HG03521 (cell line): ENCODE measurements around the gene AUTS2.

Experiments used
- ATAC-seq: cut with Tn5 transposase; IDR thresholded peaks from one replicate; pipeline ENCODE4 v1.9.1; 2021; ENCODE audit warnings: mild to moderate bottlenecking, moderate library complexity; ENCODE audit not compliant: unreplicated experiment

The AUTS2 gene

DNA sequence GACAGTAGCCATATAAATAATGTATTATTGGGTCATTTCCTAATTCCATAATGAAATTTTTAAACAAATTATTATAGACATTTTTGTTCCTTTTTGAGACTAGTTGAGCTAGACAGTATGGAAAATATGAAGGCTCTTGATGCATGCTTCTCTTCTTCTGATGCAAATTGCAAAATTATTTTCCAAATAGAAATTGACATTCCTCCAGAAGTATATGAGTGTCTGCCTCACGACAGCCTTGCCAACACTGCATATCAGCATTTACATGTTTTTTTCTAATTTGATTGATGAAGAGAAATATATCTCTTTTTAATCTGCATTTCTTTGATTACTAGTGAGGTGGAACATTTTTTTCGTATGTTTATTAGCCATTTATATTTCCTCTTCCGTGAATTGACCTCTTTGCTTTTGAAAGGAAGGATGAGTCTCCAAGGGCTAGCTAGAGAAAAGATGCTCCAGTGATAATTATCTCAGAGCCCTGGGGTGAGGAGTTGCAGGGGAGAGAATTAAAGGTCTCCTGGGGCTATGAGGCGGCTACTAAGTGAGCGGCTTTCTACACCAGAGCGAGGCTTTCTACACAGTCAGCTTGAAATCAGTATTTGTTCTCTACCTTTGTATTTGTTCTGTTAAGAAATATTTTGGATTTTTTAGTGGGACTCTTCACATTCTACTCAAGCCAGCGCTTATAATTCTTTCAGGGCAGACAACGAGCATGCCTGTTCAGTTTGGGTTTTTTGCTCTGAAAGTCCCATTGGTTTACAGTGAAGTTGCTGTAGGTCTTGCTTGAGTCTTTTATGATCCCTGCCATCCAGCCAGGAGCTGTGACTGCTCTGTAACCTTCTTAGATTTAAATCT is 821.5 kb downstream of the AUTS2 start:
- no peak for ATAC-seq

DNA sequence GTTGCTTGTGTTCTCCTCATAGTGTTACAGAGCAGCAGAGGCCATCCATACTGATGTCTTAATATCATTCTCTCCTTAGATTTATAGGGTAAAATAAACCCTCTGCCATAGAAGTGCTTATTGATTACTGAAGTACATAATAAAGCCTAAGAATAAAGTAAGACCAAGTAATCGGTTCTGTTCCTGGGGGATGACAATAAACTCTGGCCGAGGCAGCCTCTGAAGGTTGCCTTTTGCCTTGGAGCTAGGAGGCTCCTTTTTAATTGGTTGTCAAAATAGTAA is 822.0 kb downstream of the AUTS2 start:
- ATAC-seq = no peak

DNA sequence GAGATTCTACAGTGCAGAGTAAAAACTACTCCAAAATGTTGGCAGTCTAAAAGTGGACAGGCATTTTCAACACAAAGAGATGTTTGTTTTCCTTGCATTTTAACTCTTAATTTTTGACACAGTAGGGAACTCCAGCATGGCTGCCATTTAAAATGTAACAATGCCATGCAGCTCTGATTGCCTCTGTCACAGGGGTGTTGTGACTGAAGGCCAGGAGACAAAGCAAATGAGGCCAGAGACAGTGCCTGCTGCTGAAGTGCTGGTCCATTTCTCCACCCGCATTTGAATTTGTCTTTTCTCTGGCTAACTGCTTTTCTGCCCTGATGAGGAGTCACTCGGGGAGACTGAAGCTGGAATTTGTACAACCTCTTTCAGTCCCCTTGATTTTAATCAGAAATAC is 823.0 kb downstream of the AUTS2 start:
- no peak for ATAC-seq

DNA sequence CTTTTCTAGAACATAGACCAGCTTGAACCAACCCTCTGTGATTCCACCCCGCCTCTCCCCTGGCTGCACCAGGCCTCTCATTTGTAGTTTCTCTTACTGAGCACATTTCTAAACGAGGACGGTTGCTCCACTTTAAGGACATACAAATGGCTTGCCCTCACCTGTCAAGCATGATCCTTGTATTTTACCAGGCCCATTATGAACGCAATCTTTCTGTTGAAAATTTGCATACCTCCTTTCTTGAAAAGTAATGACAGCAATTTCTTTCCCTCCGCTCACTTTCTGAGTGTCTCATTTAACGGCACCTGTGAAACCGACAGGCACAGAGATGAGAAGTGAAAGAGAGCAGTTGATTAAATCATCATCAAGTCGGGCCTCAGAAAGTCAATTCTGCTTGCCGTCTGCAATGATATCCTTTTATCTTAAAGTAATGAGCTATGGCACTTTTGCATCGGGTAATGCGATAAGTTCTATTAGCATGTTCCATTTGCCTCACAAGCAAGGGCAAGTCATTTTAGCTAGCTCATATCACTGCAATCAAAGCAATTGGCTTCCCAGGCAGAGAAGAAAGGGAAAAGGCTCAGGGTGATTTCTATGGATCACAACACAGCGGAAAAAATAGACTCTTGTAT is 828.1 kb downstream of the AUTS2 start:
- no peak for ATAC-seq

DNA sequence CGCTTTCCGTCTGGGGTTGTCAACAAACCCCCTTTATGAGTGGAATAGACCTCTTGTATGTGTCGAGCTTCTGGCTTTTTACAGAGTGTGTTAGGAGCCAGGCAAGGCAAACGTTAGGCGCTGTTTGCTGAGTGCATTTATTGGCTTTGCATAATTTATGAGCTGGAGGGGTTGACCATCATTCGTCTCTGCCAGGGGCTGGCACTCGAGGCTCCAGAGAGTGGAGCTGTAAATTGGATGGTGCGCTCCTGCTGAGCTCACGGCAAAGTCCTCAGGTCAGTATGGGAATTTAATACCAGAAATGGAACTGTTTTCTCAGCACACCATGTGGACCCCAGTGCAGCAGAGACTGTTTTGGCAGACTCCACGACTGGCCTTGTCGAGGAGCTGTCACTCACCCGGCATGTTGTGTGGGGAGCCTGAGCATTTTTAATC is 834.3 kb downstream of the AUTS2 start:
- no peak for ATAC-seq

DNA sequence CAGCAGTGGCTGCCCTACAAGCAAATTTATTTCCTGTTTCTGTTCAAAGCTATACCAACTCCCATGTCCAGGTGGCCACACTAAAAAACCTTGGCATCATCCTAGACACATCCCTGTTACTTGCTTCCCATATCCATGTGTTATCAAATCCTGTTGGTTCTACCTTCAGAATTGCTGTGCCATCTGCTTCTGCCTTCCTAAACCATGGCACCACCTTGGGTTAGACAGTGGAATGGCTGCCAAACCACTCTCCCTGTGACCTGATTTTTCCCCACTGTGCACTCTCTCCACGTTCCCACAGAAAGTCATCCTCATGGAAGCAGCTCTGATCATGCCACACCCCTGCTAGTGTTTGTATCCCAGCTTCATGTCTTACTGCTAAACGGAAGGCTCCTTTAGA is 836.1 kb downstream of the AUTS2 start:
- ATAC-seq = no peak

DNA sequence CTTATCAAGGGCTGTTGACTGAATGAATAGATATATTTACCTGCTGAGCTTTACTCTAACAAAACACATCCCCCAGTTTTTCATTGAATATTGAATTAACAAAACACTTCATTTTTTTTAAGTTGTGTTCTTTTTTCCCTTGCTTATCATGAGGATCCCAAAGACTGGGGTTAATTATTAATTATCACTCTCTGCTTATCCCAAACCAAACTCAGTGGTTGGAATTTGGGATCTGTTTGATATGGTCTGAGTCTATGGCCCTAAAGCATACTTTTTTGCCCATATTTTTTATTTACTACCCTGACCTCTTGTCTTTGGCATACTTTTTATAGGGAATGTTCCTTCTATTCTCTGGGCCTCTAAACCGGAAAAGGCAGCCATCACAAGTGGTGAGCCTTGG is 836.5 kb downstream of the AUTS2 start:
- ATAC-seq = no peak

DNA sequence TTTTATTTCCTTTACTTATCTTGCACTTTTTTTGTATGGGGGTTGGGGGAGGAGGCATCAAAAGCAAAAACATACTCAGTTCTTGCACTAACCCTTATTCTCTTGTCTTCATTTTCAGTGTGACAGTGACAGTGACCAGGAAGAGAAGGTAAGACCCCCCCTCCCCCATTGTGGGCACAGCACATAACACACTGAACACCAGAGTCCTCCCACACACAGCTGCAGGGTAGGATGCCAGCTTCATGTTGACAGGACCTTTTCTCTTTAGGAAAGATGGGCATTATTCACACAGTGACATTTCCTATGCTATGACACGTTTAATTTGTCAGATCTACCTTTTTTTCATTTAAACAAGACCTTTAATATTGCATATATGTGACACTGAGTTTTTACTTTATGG is 837.4 kb downstream of the AUTS2 start:
- no peak for ATAC-seq

DNA sequence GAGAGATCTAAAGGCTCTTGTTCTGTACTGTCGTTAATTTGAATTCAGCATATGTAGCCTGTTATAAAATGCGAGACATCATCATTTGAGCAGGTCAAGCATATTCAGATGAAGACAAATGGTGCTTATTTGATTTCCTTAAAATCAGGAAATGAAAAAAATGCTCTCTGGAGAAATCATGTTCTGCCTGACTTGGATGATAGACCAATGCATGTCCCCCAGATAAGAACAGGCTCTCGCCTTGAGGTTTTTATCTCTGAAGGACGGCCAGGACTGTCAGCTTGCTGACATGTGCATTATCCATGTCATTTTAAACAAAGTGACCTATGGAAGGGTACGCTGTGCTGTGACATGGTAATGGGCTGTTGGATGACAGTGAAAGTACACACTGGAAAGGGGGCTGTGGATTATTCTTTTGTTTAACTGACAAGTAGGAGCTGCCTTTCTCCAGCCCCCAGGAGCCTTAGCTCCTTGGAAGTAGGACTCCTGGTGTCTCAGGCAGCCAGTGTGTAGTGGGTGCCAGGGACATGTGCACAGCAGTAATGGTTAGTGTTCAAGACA is 838.6 kb downstream of the AUTS2 start:
- no peak for ATAC-seq

DNA sequence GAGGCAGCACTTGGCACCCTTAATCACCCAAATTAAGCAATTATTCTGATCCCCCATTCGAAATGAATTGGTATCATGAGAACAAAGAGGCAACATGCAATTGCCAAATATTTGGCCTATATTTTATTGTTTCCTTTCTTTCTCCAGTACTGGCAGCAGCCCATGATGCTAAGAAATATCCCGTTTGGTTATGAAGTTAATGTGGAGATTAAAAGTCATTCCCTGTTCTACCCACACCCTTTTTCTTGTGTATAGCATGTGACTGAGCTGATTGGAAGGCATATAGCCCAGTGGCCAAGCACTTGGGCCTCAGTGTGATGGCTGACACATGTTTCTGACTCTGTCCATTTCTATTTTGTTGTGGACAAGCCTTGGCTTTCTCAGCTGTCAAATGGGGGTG is 841.4 kb downstream of the AUTS2 start:
- ATAC-seq = no peak

DNA sequence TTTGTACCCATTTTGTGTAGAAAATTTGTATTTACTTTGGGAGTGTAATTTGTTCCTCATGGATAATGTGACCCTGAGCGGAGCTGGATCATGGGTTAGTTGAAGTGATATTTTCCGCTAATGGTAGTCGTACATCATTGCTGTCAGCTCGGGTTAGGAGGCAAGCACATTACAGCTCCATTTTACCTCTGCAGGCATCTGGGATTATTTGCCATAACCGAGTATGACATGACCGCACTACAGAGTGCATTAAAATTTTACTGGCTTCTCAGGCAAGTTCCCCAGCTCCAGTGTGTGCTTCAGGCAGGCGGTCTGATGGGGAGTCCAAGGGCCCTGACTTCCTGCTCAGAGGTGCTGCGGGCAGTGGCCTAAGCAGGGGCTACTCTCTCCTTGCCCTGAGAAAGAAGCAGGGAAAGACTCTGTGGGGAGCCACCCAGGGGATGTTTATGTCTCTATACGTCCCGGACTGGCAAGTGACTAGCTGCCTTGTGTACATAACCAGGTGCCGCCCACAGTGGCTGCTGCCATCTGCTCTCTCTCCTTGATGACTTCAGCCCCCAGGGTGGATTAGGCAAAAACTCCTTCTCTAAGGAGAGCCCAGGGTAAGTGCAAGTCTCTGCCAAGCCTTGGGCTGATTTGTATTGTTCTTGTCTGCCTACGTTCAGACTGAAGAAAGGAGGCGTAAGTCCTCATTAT is 848.3 kb downstream of the AUTS2 start:
- no peak for ATAC-seq

DNA sequence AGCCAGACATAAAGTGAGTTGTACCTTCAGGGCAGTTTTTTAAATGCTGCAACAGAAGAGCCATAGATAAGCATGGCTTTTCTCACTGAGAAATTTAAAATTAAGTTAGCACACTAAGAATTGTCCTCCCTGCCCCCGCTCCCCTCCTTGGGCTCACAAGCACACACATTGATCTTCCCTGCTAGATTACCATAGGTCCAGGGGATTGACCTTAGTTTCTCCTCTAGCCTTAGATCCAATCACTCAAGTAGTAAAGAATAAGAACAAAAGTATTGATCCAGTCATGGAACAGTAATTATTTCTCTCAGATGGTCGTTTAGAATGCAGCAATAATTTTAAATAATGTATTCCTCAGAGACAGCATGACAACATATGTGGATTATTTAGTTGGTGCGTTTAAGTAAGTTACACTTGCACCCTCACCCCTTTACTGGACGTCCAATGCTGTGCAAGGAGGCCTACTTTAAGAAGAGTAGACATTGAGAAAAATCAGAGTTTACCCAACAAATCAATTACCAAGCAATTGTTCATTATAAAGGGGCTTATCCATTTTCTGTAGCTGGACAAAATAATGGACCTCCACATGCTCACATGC is 850.1 kb downstream of the AUTS2 start:
- no peak for ATAC-seq

DNA sequence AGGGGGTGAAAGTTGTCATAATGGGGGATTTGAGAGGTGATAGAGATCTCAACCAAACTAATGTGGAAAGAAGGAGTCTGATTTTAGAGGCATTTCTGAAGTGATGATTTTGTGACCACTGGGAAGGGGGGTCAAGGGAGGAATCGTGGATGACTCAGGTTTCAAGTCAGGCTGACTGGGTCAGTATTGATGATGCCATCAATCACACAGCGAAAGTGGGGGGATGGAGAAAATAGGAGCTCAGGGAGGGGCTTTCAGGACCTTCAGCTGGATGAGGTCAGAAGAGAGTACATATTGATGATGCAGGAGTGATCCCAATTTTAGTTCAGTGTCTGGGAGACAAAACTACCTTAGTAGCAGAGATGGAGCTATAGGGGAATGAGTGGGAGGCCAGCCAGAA is 852.5 kb downstream of the AUTS2 start:
- ATAC-seq = no peak

DNA sequence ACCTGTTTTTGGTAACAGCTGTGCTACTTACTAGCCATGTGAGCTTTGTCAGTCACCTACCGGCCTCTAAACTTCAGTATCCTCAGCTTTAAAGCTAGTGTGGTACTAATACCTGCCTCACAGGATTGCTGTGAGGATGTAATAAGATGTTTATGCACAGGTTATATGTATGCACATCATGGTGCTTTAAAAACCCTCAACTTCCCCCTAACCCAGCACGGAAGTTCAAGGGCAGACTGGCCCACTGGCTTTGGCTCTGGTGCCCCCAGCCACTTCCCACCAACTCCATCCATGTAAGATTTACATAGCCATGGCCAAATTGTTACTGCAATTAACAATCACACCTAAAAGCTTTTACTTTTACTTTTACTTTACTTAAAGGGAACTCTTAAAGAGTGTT is 857.6 kb downstream of the AUTS2 start:
- ATAC-seq = no peak

DNA sequence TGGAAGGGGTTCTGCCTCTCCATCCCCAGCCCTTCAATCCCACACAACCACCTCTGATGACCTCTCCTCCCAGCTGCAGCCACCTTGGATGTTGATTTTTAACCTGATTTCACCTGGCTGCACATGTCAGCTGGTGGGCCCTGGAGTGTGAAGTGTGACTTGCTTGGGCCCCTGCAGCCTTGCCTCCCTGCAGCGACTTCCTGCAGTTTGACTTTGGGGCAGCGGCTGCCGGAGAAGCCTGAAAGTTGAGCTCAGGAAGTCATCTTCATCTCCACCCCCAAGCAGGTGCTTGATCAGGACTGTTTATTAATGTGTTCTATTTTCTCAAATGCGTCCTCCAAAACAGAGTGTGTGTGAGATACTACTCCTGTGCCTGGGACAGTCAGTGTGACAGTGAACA is 858.4 kb downstream of the AUTS2 start:
- no peak for ATAC-seq

DNA sequence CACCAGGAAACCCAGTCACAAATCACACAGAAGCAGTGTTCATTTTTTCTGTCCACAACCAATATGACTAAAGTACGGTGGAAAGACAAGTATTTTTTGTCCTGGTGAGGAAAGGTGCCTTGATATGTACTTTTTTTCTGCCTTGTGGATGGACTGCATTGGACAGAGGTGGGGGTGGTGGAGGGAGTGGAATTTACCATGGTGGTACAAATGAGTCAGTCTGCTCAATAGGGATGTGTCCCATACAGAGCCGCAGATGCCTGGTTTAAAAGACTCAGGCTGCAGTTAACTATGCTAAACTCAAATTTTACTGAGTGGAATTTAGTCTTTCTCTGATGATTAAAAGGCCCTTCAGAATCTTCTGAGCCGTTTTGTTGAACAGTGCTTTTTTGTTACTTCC is 859.2 kb downstream of the AUTS2 start:
- ATAC-seq = no peak

DNA sequence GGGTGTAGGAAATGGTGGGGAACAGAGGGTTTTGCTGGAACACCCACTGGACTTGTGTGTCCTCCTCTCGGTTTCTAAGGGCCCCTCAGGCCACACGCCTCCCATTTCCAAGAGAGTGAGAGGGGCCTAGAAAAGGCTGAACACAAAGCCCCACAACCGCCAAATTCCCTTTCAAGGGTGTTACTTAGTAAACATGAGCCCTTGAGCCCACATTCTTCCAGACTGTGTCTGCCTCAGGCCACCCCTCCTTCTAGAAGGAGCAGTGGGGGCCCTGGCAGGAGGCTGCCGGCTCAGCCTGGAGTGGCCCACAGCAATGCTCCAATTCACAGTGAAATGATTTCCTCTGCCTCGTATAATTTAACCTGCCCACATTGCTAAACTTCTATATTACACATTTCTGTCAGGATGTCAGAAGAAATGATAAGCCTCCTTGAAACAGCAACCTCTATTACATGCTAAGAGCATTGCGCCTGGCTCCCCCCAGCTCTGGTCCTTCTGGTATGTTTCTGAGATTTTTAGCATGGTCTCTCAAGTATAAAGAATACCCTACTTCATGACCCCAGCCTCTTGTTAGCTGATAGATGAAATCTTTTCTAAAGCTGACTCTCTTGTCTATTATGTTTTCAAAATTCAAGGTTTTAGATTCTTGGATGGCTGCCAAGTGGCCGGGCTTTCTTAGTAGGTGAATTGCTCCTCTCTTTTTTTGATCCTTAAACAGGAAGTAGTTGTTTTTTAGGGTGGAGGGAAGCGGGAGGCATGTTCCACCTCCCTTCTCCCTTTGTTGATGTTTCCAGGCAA is 859.8 kb downstream of the AUTS2 start:
- no peak for ATAC-seq

DNA sequence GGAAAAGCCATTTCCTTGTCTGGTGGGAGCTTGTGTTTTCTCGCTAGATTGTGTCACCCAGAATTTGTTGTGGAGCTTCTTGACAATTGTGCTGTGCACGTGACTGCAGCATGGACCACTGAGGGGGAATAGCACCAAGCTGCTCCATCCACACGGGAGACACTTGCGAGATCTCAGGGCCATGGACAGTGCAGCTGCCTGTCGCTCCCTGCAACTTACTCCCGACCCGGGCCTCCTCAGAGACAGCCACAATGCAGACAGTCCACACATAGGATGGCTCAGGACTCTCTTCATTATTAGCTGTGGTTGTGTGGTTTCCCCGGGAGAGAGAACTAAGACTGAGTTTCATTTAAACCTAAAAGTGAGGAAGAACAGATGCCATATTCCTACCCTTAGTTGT is 860.5 kb downstream of the AUTS2 start:
- no peak for ATAC-seq

DNA sequence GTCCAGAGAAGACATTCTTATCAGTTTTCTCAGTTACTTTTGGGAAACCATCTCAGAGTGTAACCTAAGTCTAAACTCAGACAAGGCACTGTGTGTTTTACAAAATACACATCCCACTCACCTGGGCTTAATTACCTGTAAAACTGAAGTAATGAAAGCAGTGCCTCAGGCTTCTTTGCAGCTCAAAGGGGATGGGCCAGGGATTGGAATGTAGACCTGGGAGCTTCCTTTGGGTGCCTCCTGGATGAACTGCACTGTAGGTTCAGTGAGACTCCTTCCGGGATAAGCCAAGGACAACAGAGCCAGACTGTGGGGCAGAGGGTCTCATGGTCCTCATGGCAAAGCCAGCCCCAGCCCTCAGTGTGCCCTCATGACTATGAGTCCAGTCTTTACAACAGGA is 861.3 kb downstream of the AUTS2 start:
- no peak for ATAC-seq

DNA sequence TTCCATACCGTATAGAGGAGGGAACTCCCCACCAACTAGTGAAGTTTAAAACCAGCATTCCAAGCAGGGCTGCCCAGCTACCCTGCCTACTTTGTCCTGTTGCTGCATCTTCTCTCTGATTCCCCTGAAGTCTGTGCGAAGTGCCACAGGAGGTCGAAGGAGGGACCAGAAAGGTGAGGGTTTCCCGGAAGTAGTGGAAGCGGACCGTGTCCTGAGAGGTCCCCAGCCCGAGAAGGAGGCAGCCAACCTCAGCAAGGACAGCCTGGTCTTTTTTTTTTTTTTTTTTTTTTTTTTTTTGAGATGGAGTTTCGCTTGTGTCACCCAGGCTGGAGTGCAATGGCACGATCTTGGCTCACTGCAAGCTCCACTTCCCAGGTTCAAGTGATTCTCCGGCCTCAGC is 861.8 kb downstream of the AUTS2 start:
- no peak for ATAC-seq

DNA sequence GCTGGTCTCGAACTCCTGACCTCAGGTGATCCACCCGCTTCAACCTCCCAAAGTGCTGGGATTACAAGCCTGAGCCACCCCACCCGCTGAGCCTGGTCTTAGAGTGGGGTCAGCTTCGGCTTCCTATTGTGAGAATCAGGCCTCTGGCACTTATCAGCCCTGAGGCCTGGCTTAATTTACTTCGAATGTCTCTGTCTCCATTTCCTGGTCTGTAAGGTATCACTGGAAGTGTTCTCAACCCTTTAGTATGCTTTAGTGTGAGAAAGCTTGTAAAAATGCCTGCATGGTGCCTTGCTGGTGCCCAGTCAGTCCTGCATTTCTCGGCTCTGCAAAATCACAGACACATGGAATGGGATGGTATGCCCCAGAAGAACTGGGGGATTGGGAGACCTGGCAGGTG is 862.3 kb downstream of the AUTS2 start:
- no peak for ATAC-seq
